DOHH2 (cell line): ENCODE measurements around the gene GPATCH2.

Source experiments
- H3F3A ChIP-seq: fragments of 200-600 bp; sonication (generic), shearing (Covaris generic); 2 replicates; pipeline ENCODE4 v1.6.0; 2016; ENCODE audit warnings: antibody characterized with exemption, mild to moderate bottlenecking; ENCODE audit not compliant: control insufficient read depth, insufficient read depth
- H3K27ac ChIP-seq: fragments of 200-600 bp; sonication (generic); 2 replicates; pipeline ENCODE4 v1.5.1; 2014; ENCODE audit warnings: low read depth, mild to moderate bottlenecking, low read length, moderate library complexity
- H3K27me3 ChIP-seq: fragments of 200-600 bp; sonication (generic); 2 replicates; pipeline ENCODE4 v1.6.1; 2014; ENCODE audit warnings: mild to moderate bottlenecking, low read length, mixed read lengths; ENCODE audit not compliant: control insufficient read depth
- H3K36me3 ChIP-seq: fragments of 200-600 bp; sonication (generic); 2 replicates; pipeline ENCODE4 v1.6.1; 2014; ENCODE audit warnings: mild to moderate bottlenecking, low read length, moderate library complexity, mixed read lengths; ENCODE audit not compliant: control insufficient read depth
- H3K4me1 ChIP-seq: fragments of 200-600 bp; sonication (generic); 2 replicates; pipeline ENCODE4 v1.6.1; 2014; ENCODE audit warnings: mild to moderate bottlenecking, low read length, mixed read lengths; ENCODE audit not compliant: control insufficient read depth
- H3K4me2 ChIP-seq: fragments of 200-600 bp; sonication (generic); 2 replicates; pipeline ENCODE4 v1.6.0; 2014; ENCODE audit warnings: mild to moderate bottlenecking, low read length, moderate library complexity
- H3K4me3 ChIP-seq: fragments of 200-600 bp; sonication (generic); 2 replicates; pipeline ENCODE4 v1.5.1; 2014; ENCODE audit warnings: mild to moderate bottlenecking, low read length, mixed read lengths
- H3K79me2 ChIP-seq: fragments of 200-600 bp; sonication (generic); 2 replicates; pipeline ENCODE4 v1.6.1; 2014; ENCODE audit warnings: mild to moderate bottlenecking, low read length, mixed read lengths; ENCODE audit not compliant: control insufficient read depth
- H3K9me2 ChIP-seq: fragments of 200-600 bp; sonication (generic); replicated peaks from 2 replicates; pipeline ENCODE4 v1.6.1; 2014; ENCODE audit warnings: mild to moderate bottlenecking, low read length, mixed read lengths; ENCODE audit not compliant: control insufficient read depth
- H3K9me3 ChIP-seq: fragments of 200-600 bp; sonication (generic); 2 replicates; pipeline ENCODE4 v1.6.1; 2014; ENCODE audit warnings: antibody characterized with exemption, low read length, mixed read lengths; ENCODE audit not compliant: control insufficient read depth, insufficient read depth
- H4K20me1 ChIP-seq: fragments of 200-600 bp; sonication (generic); 2 replicates; pipeline ENCODE4 v1.6.0; 2014; ENCODE audit warnings: low read depth, mild to moderate bottlenecking, antibody characterized with exemption, low read length, moderate library complexity; ENCODE audit not compliant: control insufficient read depth, insufficient read depth
- CTCF ChIP-seq: fragments of 200-600 bp; sonication (generic); IDR thresholded peaks from one replicate; pipeline ENCODE4 v1.5.1; 2014; ENCODE audit warnings: antibody characterized with exemption, mild to moderate bottlenecking, low read depth, low read length; ENCODE audit not compliant: poor library complexity, severe bottlenecking
- EZH2phosphoT487 ChIP-seq: fragments of 200-600 bp; sonication (generic); IDR thresholded peaks from 2 replicates; pipeline ENCODE4 v1.6.1; 2017; ENCODE audit warnings: borderline replicate concordance, mild to moderate bottlenecking, antibody characterized with exemption, low read length, moderate library complexity, mixed read lengths

The GPATCH2 gene

DNA sequence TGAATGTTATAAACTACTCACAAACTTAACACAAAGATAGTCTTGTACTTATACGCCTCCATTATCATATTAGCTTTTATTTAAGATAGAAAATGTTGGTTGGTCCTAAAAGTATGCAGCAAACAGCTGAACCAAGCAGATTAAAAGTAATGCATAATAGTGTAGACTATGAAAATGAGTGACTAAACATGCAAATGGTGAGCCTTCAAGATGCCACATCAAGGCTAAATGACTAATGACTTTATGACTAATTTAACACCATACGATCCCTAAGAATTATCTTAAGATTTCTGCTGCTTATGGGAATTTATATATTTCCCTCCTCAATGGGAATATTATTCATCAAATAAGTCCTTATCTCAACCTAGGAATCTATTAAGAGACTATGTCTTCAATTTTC lies 4.6 kb downstream of the GPATCH2 start:
- Histone ChIP-seq H3F3A (no peaks in the 10 kb centered on the region), H3K4me2 (no peak overlapping the region), H3K36me3 (no peaks in the 10 kb centered on the region; the same call in 1 of the 2 replicates), H3K27me3 (no peaks in the 10 kb centered on the region), H3K79me2 (peaks cover 92% of the 10 kb centered on the region), H3K27ac (no peak overlapping the region), H3K9me3 (no peaks in the 10 kb centered on the region), H4K20me1 (no peaks in the 10 kb centered on the region), H3K9me2 (no peaks in the 10 kb centered on the region), H3K4me3 (no peak overlapping the region), H3K4me1 (peaks cover 18% of the 10 kb centered on the region)
- TF ChIP-seq CTCF (no peak), EZH2phosphoT487 (no peak)

DNA sequence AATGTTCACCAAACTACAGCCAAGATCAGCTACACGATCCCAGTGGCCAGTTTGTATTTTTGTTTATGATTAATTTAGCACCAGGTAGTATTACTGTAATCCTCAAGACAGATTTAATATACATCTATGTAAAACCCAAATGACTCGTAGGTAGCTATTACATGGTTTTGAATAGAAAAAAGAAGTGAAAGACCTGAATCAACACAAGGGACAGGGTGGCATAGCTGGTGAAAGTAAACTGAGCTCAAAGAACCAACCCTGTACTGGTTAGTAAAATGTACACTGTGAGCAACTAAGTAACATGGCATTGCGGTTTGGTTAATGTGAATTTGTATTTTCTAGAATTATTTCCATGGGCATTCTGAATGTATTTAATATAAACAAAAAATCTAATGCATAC lies 8.8 kb downstream of the GPATCH2 start:
- Histone ChIP-seq H3K4me1 (no peaks in the 10 kb centered on the region), H3K36me3 (peaks cover 7% of the 10 kb centered on the region), H3K27me3 (no peaks in the 10 kb centered on the region), H3K79me2 (peaks cover 63% of the 10 kb centered on the region), H3F3A (no peaks in the 10 kb centered on the region), H3K4me2 (no peak overlapping the region), H3K27ac (no peak overlapping the region), H3K9me3 (no peaks in the 10 kb centered on the region), H3K4me3 (no peak overlapping the region), H3K9me2 (no peaks in the 10 kb centered on the region), H4K20me1 (no peaks in the 10 kb centered on the region)
- TF ChIP-seq EZH2phosphoT487, result no peak

GRCh38 chr1:217620814-217621213 lies 10.1 kb downstream of the GPATCH2 start:
- Histone ChIP-seq H4K20me1 (no peaks in the 10 kb centered on the region), H3K4me3 (no peak overlapping the region), H3K4me2 (no peak overlapping the region), H3K9me3 (no peaks in the 10 kb centered on the region), H3K4me1 (no peaks in the 10 kb centered on the region), H3K9me2 (no peaks in the 10 kb centered on the region), H3K27ac (no peak overlapping the region), H3K27me3 (no peaks in the 10 kb centered on the region), H3K79me2 (peaks cover 56% of the 10 kb centered on the region), H3F3A (no peaks in the 10 kb centered on the region), H3K36me3 (peaks cover 7% of the 10 kb centered on the region)
- TF ChIP-seq CTCF, result no peak
- no peak for TF ChIP-seq EZH2phosphoT487

DNA sequence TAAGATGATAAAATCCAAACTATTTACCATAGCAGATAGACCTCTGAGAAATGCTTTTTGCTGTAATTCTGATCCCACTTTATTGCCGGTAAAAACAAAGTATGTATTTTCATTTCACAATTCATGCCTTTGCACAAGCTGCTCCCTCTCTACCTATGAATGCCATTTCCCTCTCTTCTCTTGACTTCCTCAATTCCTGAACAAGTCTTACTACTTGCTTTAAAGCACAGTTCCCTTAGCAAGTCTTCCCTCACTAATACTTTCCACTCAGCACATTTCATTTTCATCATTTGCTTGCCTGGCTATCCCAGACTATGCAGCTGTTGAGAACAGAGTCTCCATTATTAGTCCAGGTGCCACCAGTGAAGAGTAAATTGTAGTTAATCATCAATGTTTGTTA lies 13.8 kb downstream of the GPATCH2 start:
- TF ChIP-seq EZH2phosphoT487 (no peak), CTCF (no peak)
- no peaks in the 10 kb centered on the region for H3K27me3 ChIP-seq
- no peaks in the 10 kb centered on the region for H3F3A ChIP-seq
- H3K4me1 ChIP-seq, result no peaks in the 10 kb centered on the region
- H3K36me3 ChIP-seq, result peaks cover 13% of the 10 kb centered on the region
- peaks cover 27% of the 10 kb centered on the region for H3K79me2 ChIP-seq
- no peaks in the 10 kb centered on the region for H4K20me1 ChIP-seq
- H3K4me3 ChIP-seq, result no peak overlapping the region
- no peaks in the 10 kb centered on the region for H3K9me3 ChIP-seq
- H3K9me2 ChIP-seq, result no peaks in the 10 kb centered on the region
- no peak overlapping the region for H3K4me2 ChIP-seq
- no peak overlapping the region for H3K27ac ChIP-seq
